DMS 273 (cell line): ENCODE data around the gene SH2D3A.
A peak's percentile ranks its signal among the peaks of the same experiment; 100 is the strongest.
"Not testable (repeated sequence)": the region's sequence is repeated elsewhere in the genome, so short reads cannot be mapped to it uniquely, and the experiment has no call there.

ENCODE experiments used
- DNase-seq: peaks from one replicate; lab custom pipeline; 2025; ENCODE audit not compliant: unreplicated experiment; lab: John Stamatoyannopoulos, UW

SH2D3A gene

DNA sequence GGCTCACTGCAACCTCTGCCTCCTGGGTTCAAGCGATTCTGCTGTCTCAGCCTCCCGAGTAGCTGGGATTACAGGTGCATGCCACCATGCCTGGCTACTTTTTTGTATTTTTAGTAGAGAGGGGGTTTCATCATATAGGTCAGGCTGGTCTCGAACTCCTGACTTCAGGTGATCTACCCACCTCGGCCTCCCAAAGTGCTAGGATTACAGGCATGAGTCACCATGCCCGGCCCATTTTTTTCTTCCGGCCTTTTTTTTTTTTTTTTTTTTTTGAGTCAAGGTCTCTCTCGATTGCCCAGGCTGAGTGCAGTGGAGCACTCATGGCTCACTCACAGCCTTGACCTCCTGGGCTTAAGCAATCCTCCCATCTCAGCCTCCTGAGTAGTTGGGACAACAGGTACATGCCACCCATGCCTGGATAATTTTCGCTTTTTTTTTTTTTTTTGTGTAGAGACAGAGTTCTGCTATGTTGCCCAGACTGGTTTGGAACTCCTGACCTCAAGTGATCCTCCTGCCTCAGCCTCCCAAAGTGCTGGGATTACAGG lies 4.9 kb downstream of the SH2D3A start:
- not testable (repeated sequence) for DNase-seq

DNA sequence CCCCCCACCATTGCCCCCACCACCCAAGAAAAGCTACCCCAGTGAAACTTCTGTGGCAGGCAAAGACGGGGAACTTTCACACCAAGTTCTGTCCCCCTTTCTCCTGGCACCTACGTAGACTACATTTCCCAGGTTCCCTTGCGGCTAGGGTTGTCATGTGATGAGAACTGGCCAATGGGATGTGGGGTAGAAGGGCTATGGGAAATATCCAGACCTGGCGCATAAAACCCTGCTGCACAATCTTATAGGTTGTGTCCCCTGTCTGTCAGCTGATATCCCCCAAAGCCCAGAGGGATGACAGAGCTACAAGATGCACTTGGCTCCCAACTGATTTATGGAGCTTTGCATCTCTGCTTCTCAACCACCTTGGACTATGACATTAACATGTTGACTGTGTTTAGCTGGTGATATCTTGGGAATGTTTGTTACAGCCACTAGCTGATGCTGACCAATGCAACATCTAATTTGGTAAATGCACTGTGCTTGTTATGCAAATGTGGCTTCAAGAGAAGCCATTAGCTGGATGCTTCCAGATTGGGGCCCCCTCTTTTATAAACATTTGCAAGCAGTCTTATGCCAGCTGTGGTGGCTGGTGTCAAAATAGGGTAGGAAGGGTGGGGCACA lies 6.1 kb downstream of the SH2D3A start:
- DNase-seq = peak; percentile 34

DNA sequence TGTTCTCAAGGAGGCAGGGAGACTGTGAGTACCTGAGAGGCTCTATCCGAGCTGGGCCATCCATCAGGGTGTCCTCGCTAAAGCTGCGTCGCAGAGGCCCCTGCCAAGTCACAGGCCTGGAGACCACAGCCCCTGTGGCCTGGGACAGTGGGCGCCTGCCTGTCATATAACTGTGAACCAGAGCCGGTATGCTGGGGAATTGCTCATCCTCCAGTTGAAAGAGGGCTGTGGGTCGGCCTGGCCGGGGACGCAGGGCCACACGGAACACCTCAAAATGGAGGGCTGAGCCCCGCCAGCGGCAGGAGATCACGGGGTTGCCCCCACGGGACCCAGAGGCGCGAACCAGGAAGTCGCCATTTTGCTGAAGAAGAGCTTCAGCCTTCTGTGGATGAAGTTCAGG lies 6.6 kb downstream of the SH2D3A start:
- no peak for DNase-seq

DNA sequence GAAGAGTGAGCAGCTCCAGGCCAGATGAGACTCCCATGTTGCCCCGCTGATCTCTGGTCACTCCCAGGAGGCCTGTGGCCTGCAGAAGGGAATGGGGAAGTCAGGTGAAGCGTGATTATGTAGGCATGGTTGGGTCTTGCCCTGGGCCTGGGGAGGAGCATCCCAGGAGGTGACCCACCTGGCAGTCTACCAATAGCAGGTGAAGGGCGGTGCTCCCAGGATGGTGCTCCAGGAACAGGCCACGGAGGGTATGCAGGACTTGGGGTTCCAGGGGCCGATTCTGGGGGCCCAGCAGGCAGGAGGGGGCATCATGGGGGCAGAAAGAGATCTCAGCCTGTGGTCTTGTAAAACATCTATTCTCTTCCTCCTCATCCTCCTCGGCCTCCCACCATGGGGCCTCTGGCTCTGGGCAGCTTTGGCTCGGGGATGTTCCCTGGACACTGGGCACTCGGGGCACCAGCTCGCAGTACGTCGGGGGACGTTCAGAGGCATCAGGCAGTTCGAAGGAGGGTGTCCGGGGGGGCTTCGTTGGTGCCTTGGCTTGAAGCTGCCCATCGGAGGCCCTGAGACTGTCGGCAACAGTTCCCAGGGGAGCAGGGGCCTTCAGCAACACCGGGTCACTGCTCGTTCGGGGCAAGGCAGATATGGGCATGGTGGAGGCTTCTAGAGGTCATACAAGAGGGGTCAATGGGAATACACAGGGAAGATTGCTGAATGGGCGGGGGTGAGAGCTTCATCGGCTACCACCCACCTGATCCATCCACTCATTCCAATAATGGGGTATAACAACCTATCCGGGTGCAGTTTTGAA lies 12.4 kb downstream of the SH2D3A start:
- no peak for DNase-seq

DNA sequence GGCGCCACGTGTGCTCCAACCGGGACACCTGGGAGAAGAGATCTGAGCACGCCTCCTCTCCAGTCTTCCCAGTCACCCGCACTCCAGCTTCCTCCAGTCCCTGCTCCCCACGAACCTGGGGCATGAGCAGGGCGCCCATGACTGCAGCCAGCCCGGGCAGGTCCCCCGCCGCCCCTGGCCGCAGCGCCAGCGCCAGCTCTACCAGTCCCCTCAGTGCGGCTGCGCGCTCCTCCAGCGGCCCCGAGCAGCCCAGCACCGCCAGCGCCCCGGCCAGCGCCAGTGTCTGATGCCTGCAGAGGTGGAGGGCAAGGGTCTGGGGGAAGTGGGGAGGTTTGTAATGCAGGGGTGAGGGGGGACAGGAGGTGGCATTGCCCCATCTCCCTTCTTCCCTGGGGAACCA lies 13.1 kb downstream of the SH2D3A start:
- no peak for DNase-seq

DNA sequence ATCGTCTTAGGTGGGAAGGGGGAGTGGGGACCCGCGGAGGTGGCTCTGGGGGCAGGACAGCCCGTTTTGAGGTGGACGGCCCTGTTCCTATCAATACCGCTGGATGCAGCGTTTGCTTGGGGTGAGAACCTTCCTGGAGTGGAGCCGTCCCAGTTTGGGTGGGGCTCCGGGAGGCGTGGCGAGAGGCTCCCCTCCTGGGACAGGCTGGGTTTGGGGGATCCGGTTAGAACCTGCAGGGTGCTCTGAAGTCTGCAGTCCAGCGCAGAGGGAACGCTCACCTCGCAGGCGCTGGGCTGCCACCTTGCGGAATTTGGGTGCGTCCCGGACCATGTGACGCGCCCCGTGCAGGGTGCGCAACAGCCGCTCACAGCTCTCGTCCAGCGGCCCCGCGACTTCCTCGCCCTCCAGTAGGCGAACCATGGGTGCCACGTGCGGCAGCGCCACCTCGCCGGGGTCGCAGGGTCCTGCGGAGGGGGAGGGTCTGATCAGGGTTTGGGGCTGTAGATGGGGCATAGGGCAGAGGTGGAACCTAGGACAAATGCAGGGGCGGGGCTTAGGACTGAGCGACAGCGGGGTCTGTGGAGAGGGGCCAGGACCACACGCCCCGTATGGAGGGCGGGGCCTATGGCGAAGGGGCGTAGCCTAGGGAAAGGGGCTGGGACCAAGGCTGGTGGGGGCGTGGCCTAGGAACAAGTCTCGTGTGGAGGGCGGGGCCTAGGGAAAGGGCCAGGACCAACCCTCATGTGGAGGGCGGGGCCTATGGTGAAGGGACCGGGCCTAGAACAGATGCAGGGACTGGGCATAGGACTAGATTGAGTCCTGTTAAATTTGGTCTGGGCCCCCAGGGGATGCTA lies 13.8 kb downstream of the SH2D3A start:
- peak; percentile 67 for DNase-seq

DNA sequence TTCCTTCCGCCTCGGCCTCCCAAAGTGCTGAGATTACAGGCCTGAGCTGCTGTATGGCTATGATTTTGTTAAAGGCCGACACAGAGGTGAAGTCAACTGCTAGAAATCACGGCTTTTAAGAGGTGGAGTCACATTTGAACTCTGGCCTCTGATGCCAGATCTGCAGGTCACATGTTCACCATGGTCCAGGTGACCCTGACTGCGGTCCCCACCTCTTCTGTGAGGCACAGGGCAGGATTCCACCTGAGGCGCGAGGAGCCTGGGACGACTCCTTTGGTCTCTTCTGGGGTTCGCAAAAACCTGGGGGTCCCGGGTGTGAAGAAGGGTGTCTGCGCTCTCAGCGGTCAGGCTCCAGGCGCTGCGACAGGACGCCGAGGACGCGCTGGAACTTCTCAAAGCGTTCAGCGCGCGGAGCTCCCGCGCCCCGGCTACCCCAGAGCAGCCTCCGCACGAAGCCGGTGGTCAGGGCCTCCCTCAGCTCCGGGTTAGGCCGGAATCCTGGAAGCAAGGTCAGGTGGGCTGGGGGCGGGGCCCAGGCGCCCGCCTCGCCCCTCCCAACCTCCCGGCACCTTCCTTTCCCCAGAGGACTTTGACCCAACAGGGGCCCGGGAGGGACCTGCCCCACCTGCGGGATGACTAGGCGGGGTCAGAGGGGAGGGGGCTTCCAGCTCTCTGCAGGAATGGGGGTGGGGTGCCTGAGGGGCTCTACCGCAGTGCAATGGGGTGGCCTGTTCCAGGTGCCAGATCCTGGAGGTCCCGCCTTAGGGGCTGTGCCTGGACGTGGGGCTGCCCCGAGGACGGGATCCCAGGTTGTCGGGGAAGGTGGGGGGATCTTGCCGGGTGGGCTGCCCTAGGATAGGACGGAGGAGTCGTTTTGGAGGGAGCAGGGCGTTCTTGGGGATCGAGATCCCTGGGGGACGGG lies 14.7 kb downstream of the SH2D3A start:
- DNase-seq = no peak

DNA sequence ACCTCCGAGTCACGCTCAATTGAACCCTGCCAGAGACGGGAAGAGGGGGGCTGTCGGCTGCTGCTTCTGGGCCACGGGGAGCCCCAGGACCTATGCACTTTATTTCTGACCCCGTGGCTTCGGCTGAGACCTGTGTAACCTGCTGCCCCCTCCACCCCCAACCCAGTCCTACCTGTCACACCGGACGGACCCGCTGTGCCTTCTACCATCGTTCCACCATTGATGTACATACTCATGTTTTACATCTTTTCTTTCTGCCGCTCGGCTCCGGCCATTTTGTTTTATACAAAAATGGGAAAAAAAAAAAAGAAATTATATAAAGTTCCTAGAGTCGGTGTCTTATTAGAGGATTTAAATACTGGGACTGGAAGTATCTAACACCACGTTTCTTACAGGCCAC lies 16.0 kb downstream of the SH2D3A start:
- no peak for DNase-seq

DNA sequence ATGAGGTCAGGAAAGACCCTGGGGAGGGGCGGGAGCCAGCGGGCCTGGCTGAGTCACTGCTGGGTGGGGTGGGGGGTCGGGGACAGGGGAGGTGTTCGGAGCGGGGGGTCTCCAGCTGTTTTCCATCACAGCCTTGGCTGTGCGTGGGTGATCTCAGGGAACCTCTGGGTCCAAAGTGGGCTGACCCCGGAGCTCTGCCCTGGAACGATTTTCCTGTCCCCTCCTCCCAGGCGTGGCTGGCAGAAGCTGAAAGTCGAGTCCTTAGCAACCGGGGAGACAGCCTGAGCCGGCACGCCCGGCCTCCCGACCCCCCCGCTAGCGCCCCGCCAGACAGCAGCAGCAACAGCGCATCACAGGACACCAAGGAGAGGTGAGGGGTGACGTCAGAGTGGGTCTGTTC lies 17.2 kb downstream of the SH2D3A start:
- no peak for DNase-seq

DNA sequence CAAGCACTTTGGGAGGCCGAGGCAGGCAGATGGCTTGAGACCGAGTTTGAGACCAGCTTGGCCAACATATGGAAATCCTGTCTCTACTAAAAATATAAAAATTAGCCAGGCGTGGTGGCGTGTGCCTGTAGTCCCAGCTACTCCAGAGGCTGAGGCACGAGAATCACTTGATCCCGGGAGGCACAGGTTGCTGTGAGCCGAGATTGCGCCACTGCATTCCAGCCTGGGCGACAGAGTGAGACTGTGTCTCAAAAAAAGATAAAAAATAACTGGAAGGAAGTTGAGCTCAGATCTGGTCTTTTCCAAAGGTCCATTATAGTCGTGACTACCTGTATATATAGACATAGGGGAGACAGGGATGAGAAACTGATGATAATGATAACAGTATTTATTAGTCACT lies 18.7 kb downstream of the SH2D3A start:
- not testable (repeated sequence) for DNase-seq

DNA sequence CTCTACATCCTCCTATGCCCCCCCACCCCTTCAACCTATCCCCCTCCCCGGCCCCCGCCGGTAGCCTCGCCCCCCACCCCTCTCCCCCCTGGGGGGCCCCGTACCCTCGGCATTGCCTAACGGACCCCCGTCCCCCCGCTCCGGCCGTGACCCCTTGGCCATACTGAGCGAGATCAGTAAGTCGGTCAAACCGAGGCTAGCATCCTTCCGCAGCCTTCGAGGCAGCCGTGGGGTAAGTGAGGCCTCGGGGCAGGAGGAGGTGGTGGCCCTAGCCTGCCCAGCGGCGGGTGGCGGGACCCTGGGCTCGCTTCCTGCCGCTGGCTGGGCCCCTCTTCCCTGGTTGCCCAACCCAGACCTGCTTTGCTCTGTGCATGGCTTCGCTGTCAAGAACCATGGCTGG lies 21.3 kb downstream of the SH2D3A start:
- no peak for DNase-seq

DNA sequence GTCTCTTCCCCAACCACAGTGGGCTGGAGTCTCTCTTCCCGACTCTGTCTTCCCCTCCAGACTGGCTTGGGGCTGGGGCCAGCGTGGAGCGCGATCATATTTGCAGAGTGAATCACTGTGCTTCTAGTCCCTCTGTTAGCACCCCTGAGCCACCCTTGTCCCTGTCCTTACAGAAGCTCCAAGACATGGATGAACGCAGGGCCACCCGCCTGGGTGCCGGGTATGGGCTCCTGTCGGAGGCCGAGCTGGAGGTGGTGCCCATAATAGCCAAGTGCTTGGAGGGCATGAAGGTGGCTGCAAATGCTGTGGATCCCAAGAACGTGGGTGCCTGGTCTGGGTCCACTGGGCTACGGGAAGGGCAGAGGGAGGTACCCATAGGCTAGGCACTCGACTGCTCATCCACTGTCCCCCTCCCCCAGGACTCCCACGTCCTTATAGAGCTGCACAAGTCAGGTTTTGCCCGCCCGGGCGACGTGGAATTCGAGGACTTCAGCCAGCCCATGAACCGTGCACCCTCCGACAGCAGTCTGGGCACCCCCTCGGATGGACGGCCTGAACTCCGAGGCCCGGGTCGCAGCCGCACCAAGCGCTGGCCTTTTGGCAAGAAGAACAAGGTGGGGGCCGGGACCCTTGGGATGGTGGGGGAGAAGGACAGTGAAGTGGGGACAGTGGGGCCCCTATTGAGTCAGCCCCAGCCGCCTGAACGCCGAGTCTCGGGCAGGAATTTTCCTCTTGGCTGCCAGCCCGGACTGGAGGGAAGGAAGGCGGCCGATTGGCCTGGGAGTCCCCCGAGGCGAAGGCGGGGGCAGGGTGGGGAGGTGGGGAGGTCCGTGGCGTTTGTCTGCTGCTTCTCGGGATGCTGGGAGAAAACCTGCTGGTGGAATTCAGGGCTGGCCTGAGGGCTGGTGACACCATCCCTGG lies 22.6 kb downstream of the SH2D3A start:
- peak; percentile 76 for DNase-seq

DNA sequence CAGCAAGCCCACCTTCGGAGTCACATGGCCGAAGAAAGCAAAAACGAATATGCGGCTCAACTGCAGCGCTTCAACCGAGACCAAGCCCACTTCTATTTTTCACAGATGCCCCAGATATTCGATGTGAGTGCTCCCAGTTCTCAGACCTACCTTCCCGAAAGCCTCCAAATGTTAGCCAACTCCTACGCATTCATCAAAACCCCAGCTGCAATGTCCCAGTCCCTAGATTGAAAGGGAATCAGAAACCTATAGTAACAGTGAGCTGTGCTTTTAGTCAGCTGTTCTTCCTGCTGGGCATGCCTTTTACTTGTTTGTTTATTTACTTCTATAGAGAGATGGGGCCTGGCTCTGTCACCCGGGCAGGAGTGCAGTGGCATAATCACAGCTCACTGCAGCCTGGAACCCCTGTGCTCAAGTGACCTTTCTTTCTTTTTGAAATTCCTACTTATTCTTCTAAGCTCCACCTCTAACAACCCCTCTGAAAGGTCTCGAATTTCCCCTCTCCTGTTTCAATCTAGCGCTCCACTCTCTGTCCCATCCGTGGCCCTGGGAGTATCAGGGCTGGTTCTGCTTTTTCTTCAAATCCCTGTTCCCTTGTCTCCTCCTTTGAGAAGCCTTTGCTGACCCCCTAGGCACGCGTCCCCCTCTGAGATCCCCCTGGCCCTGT lies 23.4 kb downstream of the SH2D3A start:
- no peak for DNase-seq

DNA sequence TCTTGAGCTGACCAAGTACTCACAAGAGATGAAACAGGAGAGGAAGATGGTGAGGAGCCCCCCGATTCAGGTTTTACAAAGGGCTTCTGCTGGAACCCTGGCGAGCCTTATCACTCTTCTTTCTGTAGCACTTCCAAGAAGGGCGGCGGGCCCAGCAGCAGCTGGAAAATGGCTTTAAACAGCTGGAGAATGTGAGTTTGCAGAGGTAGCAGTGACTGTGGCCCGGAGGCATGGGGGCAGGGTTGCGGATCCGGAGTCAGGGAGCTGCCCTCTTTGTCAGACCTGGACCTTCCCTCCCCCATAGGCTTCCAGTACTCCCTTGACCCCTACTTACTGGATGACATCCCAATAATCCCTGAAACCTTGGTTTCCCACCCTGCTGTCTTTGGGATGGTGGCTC lies 24.2 kb downstream of the SH2D3A start:
- no peak for DNase-seq

DNA sequence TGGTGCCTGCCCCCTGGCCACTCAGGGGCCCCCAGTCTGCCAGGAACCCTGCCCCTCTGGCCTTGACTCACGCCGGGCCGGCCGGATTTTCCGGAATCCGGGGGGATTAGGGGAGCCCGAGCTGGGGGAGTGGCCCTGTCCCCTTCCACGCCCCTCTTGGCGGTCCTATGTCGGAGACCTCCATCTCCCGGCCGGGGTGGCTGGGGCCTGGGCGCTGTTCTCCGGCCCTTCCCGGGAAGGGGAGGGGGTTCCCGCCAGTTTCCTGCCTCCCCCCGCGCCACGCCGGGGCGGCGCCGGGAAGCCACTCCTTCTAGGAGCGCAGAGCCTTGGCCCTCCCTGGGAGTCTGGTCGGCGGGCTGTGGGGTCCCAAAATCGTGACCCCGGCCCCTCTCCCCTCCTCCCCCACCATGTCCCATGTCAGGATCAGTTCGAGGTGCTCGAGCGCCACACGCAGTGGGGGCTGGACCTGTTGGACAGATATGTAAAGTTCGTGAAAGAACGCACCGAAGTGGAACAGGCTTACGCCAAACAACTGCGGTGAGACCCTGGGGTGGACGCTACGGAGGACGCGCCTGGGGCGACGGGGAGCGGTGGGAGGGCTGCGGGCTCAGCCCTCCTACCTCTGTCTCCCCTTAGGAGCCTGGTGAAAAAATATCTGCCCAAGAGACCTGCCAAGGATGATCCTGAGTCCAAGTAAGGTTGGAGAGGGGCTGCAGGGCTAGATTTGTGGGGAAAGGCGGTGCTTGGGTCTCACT lies 26.5 kb downstream of the SH2D3A start:
- no peak for DNase-seq

DNA sequence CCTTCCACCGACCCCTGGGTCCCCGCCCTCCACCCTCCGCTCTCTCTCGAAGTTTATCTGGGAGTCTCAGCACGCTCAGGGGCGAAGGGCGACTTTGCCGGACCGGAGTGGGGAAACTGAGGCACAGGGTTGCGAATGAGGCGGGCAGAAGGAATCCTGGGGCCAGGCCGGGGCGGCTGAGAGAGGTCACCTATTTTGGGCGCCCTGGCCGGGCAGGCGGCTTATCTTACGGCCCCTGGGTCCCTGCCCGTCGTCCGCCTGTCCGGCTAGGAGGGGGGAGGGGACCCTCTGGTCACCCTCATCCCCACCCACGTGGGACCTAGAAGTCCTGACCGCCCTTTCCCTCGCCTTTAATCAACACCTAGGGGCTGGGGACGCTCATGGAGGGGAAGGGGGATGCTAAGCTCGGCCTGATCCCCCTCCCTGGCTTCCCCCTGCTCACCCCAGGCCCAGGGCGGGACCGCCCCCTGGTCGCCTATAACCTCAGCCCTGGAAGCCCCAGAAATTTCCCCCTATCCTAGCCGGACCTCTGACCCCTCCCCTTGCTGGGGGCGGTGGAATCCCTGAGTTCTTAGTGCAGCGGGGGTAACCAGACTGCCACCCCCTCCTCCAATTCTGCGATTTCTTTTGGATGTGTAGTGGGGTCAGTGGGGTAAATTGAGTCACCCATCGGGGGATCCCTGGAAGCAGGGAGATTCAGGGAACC lies 27.2 kb downstream of the SH2D3A start:
- no peak for DNase-seq

DNA sequence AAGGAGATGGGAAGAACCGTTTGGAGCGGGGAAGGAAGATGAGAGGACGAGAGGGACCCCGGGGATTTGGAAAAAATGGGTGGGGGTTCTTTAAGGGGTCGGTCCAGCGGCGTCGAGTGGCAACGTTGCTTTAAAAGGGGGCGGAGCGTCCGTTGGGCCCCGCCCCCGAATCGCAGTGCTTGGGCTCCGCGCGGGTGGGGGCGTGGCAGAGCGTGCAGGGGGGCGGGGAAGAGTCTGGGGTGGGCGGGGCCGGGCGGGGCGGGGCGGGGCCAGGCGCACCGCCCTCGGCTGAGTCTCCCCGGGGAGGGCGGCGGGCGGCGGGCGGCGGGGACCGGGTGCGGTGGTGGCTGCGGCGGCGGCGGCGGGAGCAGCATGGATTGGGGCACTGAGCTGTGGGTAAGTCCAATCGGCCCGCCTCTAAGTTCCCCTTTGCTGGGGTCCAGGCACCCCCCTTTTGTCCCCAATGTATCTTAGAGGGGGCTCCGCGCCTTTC lies 27.8 kb downstream of the SH2D3A start, which contains the start of gene TRIP10:
TSS of gene TRIP10 (plus strand) at position 291 of the 493 bp plus-strand sequence. CDS start at position 373, 82 bp downstream.
- peak; percentile 87 for DNase-seq
